ENCODE measurements around the gene FMO3.

The FMO3 gene

GRCh38 chr1:171090604-171091003 is at the start of gene FMO3:
Gene FMO3, plus strand, starts transcription at chr1:171090905. Its CDS starts 1,754 bp downstream, at chr1:171092659.
- no peak for DNase-seq

DNA sequence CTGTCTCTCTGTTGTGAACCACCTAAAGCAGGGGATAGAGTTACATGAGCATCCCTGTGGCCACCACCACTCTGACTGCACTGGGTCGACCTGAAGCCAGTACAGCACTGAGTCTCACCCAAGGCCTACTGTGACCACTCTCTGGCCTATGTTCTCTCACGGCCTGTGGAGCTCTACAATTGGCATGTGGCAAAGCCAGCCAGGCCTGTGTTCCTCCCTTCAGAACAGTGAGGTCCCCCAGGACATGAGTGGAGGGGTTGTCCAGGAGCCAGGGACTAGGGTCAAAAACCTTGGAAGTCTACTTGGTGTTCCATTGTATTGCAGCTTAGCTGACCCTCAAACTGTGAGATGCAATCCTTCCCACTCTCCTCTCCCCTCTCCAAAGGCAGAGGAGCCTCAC is 42.7 kb upstream of the FMO3 start:
- no peak for DNase-seq

DNA sequence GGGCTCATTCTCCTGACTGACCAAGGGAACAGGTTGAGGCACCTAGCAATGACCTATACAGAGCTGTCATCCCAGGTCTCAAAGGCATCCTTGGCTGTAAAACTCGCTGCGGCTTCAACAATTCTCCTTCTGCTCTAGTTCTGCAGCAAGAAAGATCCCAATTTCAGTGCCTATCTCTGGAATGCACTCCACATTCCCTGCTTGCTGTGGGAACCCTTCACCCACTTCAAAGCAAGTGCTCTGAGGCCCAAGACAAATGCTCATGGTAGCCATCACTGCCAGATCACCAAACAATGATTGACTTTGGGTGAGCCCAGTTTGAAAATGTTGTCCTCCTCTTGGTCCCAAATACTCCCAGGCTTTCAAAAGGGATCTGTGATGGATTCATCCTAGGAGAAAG is 37.7 kb upstream of the FMO3 start:
- DNase-seq = no peak

- no peak for DNase-seq
Observed at GRCh38 chr1:171055966-171056643, 34.6 kb upstream of the FMO3 start.

GRCh38 chr1:171061425-171062143 is 29.1 kb upstream of the FMO3 start:
- DNase-seq = no peak

DNA sequence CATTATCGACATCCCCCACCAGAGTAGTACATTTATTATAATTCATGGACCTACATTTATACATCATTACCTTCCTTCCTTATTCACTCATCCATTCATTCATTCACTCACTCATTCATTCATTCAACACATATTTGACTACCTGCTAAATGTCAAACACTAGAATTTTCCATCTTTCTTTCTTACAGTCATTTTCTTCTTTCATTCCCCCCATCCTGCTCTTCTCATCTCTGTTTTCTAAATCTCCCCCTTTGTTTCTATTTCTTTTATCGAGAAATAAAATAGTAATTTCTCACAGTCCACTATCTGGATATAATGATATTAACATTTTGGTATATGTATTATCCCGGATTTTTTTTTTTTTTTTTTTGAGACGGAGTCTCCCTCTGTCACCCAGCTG is 27.8 kb upstream of the FMO3 start:
- no peak for DNase-seq

DNA sequence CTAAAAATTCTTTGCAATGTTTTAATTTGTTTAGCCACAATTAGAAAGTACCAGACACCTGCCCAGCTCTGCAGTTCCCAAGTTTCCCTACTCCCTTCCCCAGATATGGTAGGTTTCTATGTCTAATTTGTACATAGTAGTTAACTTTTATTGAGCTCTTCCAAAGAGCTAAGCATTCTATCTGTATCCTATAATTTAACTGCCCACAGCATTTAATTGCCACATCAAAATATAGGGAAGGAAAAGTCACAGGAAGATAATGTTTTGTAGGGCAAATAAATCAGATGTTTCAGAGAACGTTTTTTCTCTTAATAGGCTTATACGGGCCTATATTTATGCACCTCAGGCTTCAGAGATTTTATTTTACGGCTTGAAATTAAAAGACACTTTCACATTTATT is 15.7 kb upstream of the FMO3 start:
- no peak for DNase-seq

DNA sequence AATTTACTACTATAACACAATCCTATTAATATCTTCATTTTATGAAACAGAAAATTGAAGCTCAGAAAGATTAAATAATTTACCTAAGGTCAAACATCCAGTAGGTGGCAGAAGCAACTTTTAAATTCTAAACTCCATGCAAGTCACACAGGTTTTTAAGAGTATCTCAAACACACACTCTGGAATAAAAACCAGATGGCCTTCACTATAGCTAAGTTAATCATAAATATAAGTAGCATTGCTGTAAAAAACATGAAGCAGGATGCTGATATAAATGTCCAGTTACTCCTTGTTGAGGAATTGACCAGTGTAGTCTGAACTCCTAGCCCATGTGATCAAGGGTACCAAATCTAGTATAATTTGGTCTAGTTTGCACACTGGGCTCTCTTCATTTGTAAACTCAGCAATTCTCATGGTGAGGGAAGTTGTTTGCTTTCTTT is 9.4 kb upstream of the FMO3 start:
- no peak for DNase-seq

DNA sequence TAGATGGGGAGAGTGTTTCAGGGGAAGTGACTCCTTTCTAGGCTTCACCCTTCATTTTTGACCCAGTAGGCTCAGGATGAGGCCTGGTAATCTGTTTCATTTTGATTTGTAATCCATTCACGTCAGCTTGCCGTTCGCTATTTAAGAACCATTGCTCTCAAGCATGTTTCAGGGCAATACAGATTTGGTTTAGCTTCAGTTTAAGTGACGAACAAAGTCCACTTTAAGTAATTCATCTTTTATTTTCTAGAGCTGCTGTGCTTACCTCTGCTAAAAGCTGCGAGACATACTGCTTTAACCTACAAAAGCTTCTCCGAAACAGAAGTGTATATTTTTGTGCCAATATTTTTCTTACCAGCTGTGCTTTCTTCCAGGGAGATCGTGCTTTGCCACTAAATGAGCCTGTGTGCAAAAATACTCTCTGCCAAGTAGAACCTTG is 8.9 kb upstream of the FMO3 start:
- no peak for DNase-seq

- DNase-seq = no peak
Observed at GRCh38 chr1:171082606-171083005, 8.1 kb upstream of the FMO3 start.

- no peak for DNase-seq
Observed at GRCh38 chr1:171083222-171083621, 7.5 kb upstream of the FMO3 start.

- DNase-seq = no peak
Observed at GRCh38 chr1:171084091-171084490, 6.6 kb upstream of the FMO3 start.

DNA sequence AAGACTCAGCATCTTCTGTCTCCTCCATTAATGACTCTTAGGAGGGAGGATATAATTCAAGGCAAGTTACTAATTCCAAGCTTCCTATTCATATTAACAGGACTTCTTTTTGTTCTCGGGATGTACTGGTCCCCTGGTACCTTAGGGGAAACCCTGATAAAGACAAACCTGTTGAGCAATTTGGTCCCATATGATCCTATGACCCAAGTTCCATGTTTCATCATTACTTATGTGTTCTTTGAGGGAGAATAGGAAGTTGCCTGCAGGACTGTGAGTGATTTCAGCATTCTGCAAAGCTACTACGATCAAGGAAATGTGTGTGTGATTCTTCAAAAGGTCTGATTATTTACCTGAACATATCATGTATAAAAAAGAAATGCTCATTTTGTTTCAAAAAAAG is 5.8 kb upstream of the FMO3 start:
- no peak for DNase-seq

- no peak for DNase-seq
Observed at GRCh38 chr1:171087896-171088295, 2.8 kb upstream of the FMO3 start.

DNA sequence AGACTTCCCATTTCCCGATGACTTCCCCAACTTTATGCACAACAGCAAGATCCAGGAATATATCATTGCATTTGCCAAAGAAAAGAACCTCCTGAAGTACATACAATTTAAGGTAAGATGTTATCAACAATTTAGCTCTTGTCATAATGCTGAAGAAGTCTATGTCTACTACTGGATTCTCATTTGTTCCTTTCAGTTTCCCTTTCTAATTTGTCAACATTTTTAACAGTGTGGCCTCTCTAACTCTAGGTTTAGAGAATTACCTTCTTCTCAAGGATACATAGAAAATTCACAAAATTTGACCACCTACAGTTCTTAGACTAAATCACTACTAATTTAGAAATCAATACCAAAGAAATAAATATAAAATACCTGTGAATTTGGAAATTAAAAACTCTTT is 13.2 kb downstream of the FMO3 start:
- DNase-seq = no peak

- no peak for DNase-seq
Observed at GRCh38 chr1:171107262-171107940, 16.7 kb downstream of the FMO3 start.

DNA sequence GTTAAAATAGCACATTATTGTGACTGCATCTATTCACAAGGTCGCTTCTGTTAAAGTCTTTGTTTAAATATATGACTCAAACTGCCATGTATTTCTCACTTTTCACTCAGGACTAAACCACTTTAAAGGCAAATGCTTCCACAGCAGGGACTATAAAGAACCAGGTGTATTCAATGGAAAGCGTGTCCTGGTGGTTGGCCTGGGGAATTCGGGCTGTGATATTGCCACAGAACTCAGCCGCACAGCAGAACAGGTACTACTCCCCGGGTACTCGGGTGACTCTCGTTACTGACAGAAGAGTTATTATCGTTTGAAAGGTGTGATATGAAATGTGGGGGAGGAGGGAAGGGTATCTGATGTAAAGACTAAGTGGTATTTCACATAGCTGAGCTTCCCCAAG is 17.3 kb downstream of the FMO3 start:
- DNase-seq = no peak

GRCh38 chr1:171109966-171110365 is 19.3 kb downstream of the FMO3 start:
- no peak for DNase-seq

- DNase-seq = no peak
Observed at GRCh38 chr1:171110621-171111326, 20.1 kb downstream of the FMO3 start.

DNA sequence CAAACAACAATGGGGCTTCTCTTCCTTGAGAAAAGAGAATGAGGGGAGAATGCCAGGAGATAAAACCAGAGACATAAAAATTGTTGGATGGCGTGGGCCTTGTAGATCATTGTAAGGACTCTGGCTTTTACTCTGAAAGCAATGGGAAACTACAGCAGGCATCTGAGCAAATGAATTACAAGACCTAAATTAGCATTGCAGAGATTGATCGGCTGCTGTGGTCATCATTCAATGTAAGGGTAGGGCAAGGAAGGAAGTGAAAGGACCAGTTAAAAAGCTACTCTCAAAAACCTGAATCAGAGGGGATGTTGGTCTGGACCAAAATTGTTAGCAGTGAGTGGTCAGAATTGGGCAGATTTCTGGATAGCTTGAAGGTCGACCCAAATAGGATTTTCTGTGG is 21.4 kb downstream of the FMO3 start:
- DNase-seq = no peak

DNA sequence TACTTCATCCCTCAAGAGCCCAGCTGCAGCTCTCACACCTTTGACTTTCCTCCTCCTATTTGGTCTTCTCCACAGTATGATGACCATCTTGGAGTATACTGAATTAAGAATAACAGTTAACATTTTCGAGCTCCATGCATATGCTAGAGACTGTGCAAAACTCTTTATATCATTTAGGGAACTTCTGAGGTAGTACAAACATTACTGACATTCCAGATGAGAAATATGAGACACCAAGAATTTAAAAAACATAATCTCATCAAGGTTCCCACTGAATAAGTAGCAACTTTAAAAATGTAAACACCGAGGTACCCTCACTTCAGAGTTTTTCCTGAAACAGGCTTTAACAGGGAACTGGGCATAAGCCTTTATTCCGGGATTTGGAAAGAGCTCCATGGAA is 22.7 kb downstream of the FMO3 start:
- DNase-seq = no peak

DNA sequence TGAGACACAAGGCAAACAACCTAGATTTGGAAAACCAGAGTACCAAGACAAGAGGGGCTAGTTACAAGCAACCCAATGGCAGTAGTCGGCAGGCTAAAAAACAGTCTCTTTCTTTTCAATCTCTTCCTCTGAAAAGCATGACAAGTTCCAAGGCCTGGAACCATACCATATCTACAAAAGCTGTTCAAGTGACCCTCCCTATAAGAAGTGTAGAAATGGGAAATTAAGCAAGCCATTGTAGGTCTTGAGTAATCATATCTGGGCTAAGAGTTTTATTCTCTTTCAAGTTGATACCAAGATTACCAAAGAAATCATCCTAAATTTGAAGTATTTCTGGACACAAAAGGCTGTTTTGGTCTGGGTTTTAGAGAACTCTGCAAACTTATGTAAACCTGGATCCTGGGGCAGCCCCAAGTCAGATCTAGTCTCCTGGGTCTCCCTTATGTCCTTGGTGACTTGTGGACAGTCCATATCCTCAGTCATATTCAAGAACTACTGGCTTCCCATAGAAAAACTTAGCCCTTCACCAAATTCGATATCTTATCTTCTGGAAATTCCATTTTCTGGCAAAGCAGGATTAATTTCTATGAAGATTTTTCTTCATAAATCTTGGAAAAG is 24.7 kb downstream of the FMO3 start:
- DNase-seq = no peak

DNA sequence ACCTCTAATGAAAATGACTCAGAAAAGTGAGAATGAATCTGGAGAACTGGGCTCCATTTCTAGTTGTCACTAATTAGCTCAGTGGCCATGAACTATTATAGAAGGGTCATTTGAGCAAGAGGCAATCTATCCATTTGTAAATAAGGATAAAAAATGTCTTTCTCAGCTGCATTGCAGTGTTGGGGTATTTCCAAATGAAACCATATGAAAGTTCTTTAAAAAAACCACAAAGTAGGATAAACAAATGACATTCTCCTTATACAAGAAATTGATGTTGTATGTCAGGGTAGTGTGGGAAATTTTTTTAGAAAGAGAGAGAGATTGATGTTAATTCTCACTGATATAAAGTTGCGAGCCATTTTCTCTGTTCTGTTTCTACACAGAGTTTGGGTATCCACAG is 26.0 kb downstream of the FMO3 start:
- no peak for DNase-seq
